Right lobe of liver (tissue), 6 donors: ENCODE results near the gene NDUFC2. TPM values are rescaled to one million over a fixed set of nuclear protein-coding genes. Genes with fewer than 3 reads are reported as not detected.
"Not testable (repeated sequence)": the region's sequence is repeated elsewhere in the genome, so short reads cannot be mapped to it uniquely, and the experiment has no call there.

Experiments used
- ATAC-seq, 4 donors: fragments of 200-7000 bp; cut with Tn5 transposase; one replicate each; pipeline ENCODE4 v1.9.1; 2020; ENCODE audit warnings: mild to moderate bottlenecking in 4 of 4, moderate library complexity in 4 of 4
- DNase-seq, 3 donors: peaks; one replicate each; pipeline ENCODE4 v3.0.0-alpha.2; 2020
- H3K27ac ChIP-seq, 3 donors: fragments of 200-600 bp; one replicate each; pipeline ENCODE4 v1.8.0; 2022
- H3K27me3 ChIP-seq, 2 donors: fragments of 200-600 bp; one replicate each; pipeline ENCODE4 v1.8.0; 2022
- H3K36me3 ChIP-seq, 4 donors: fragments of 200-600 bp; sonication (generic) in 1 of 4; one replicate each; pipeline versions ENCODE4 v1.5.1 to v1.8.0; 2017 to 2022; ENCODE audit warnings: control low read depth in 1 of 4
- H3K4me1 ChIP-seq, 4 donors: fragments of 200-600 bp; sonication (generic) in 1 of 4; one replicate each; pipeline versions ENCODE4 v1.5.1 to v1.8.0; 2017 to 2022; ENCODE audit warnings: control low read depth in 1 of 4
- H3K4me3 ChIP-seq, 3 donors: fragments of 200-600 bp; one replicate each; pipeline ENCODE4 v1.8.0; 2022
- H3K9me3 ChIP-seq, 4 donors: fragments of 200-600 bp; sonication (generic) in 1 of 4; one replicate each; pipeline versions ENCODE4 v1.5.1 to v1.8.0; 2017 to 2022; ENCODE audit warnings: control low read depth in 1 of 4
- CTCF ChIP-seq, 4 donors: fragments of 200-600 bp in 3 of 4; fragments of 450-650 bp in 1 of 4; IDR thresholded peaks; one replicate each; pipeline versions ENCODE4 v1.5.1 to v1.8.0; 2016 to 2022; ENCODE audit warnings: antibody characterized with exemption in 4 of 4, mild to moderate bottlenecking in 2 of 4
- POLR2A ChIP-seq: fragments of 450-650 bp; IDR thresholded peaks from one replicate; pipeline ENCODE4 v1.6.1; 2017; ENCODE audit warnings: antibody characterized with exemption, mild to moderate bottlenecking
- WGBS: methylation state at CpG from one replicate; pipeline ENCODE4 v1.1.6; 2018; ENCODE audit warnings: low coverage, low lambda C conversion rate; ENCODE audit not compliant: insufficient coverage; ENCODE audit errors: missing lambda C conversion rate; 5-methylcytosine and 5-hydroxymethylcytosine counted together
- intact Hi-C, 2 donors: fragments of 100-400 bp; cut with DNase I; formaldehyde crosslinking; loops; one replicate each; pipeline versions ENCODE4 v1.11.2 to v1.14.1; 2022
- total RNA-seq, 6 experiments: library from RNA; depleted of rRNA in 2 of 6; stranded (reverse); fragments of >200 nt in 2 of 6; fragmentation: NEBNext Ultra II Directional in 3 of 6; extraction: Animal tissue kit (Norgen Biotek cat#: 25700) in 3 of 6; gene quantifications; one replicate each; pipeline versions ENCODE4 v1.1.0 to v1.2.4, GENCODE V29; 2016 to 2023
- donor health status: DM: no; HTN: yes; CAD: no.
- donor health status: DM: no; HTN: no; CAD: no.
- donor health status: DM: no; HTN: no; CAD: no.
- donor health status: DM: no; HTN: yes; CAD: no.
- donor health status: DM: no; HTN: yes; CAD: no.

NDUFC2 gene
- total RNA-seq, 6 experiments from 2014 or later = 105 to 265 (median 183) TPM

- Histone ChIP-seq H3K27me3 (no peaks in the 10 kb centered on the region), H3K4me1 (peaks cover 0 to 20% (median 2%) of the 10 kb centered on the region in 4 donors), H3K27ac (no peak overlapping the region), H3K9me3 (no peaks in the 10 kb centered on the region), H3K36me3 (no peaks in the 10 kb centered on the region), H3K4me3 (no peak overlapping the region)
- DNase-seq = no peak
- TF ChIP-seq CTCF (IDR thresholded peaks at IDR 0.05) (no peak), POLR2A (no peak)
- ATAC-seq = no peak
- intact Hi-C loops = no loop called here
- WGBS = 80% methylated on average over 1 of the region's 3 CpGs
These were observed 48.0 kb downstream of the NDUFC2 start for GRCh38 chr11:78031629-78032028.

- no peaks in the 10 kb centered on the region for H3K36me3 ChIP-seq
- no peaks in the 10 kb centered on the region for H3K9me3 ChIP-seq
- no peak overlapping the region for H3K27ac ChIP-seq
- intact Hi-C loops = no loop called here
- peak; percentile 88 to 95 (median 92) for ATAC-seq
- peaks cover 0 to 15% (median 0%) of the 10 kb centered on the region in 4 donors for H3K4me1 ChIP-seq
- TF ChIP-seq CTCF (IDR thresholded peaks at IDR 0.05) (no peak), POLR2A (no peak)
- H3K4me3 ChIP-seq = no peak overlapping the region
- 14% methylated on average over 3 of the region's 7 CpGs for WGBS
- peak; percentile 62 to 72 (median 62) for DNase-seq
- H3K27me3 ChIP-seq = no peaks in the 10 kb centered on the region
These were observed 49.0 kb downstream of the NDUFC2 start for GRCh38 chr11:78030429-78031325.

- 82% methylated on average over 9 of the region's 9 CpGs for WGBS
These were observed 51.2 kb downstream of the NDUFC2 start for GRCh38 chr11:78028423-78028822.

DNA sequence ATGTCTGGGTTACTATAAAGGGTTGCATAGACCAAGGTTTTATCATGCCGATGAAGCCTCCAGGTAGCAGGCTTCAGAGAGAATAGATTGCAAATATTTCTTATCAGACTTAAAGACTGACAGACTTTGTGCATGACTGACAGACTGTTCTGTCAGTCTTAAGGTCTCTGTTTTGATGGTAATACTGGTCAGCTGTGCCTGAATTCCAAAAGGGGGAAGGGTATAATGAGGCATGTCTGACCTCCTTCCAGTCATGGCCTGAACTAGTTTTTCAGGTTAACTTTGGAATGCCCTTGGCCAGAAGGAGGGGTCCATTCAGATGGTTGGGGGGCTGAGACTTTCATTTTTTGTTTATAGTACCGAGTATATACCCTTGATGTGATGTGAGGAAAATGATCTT is 51.9 kb downstream of the NDUFC2 start:
- no peak for TF ChIP-seq CTCF (IDR thresholded peaks at IDR 0.05)
- no peak for TF ChIP-seq POLR2A
- no peak for ATAC-seq
- no peaks in the 10 kb centered on the region for H3K9me3 ChIP-seq
- peaks cover 0 to 15% (median 0%) of the 10 kb centered on the region in 4 donors for H3K4me1 ChIP-seq
- H3K4me3 ChIP-seq = no peak overlapping the region
- WGBS = 87% methylated on average over 2 of the region's 2 CpGs
- intact Hi-C loops = no loop called here
- DNase-seq = no peak
- H3K36me3 ChIP-seq = no peaks in the 10 kb centered on the region
- H3K27ac ChIP-seq = no peak overlapping the region
- no peaks in the 10 kb centered on the region for H3K27me3 ChIP-seq

More at GRCh38 chr11:78028423-78028822, 51.2 kb downstream of the NDUFC2 start:
- H3K9me3 ChIP-seq, H3K36me3 ChIP-seq, DNase-seq, H3K27ac ChIP-seq, H3K27me3 ChIP-seq, intact Hi-C loops, H3K4me3 ChIP-seq, ATAC-seq: not testable (repeated sequence)
- H3K4me1 ChIP-seq = peaks cover 0 to 15% (median 0%) of the 10 kb centered on the region in 4 donors

GRCh38 chr11:78025378-78025777 is 54.3 kb downstream of the NDUFC2 start:
- Histone ChIP-seq H3K27me3 (no peaks in the 10 kb centered on the region), H3K4me3 (no peak overlapping the region), H3K9me3 (no peaks in the 10 kb centered on the region), H3K36me3 (no peaks in the 10 kb centered on the region), H3K27ac (no peak overlapping the region), H3K4me1 (peaks cover 0 to 6% (median 0%) of the 10 kb centered on the region in 4 donors)
- no peak for DNase-seq
- intact Hi-C loops = no loop called here
- ATAC-seq = no peak
- TF ChIP-seq CTCF (IDR thresholded peaks at IDR 0.05) = no peak
- TF ChIP-seq POLR2A = no peak
